Colonic mucosa (tissue), 4 donors: ENCODE measurements around the gene AVPR2. TPM values are rescaled to one million over a fixed set of nuclear protein-coding genes. Genes with fewer than 3 reads are reported as not detected.

Experiments
- DNase-seq: peaks from one replicate; pipeline ENCODE4 v3.0.0-alpha.2; 2020
- H3K27ac ChIP-seq: fragments of 200-600 bp; one replicate; pipeline ENCODE4 v1.8.0; 2021
- H3K27me3 ChIP-seq: fragments of 200-600 bp; one replicate; pipeline ENCODE4 v1.8.0; 2021
- H3K36me3 ChIP-seq: fragments of 200-600 bp; one replicate; pipeline ENCODE4 v1.8.0; 2021
- H3K4me1 ChIP-seq: fragments of 200-600 bp; one replicate; pipeline ENCODE4 v1.8.0; 2021; ENCODE audit warnings: mild to moderate bottlenecking
- H3K4me3 ChIP-seq: fragments of 200-600 bp; one replicate; pipeline ENCODE4 v1.8.0; 2021
- H3K9ac ChIP-seq, 2 donors: one replicate each; pipeline ENCODE4 v1.7.0; 2013; ENCODE audit warnings: control low read depth in 2 of 2, low read depth in 2 of 2, low read length in 2 of 2
- H3K9me3 ChIP-seq: fragments of 200-600 bp; one replicate; pipeline ENCODE4 v1.8.0; 2021
- CTCF ChIP-seq: fragments of 200-600 bp; IDR thresholded peaks from one replicate; pipeline ENCODE4 v1.8.0; 2022; ENCODE audit warnings: antibody characterized with exemption, mild to moderate bottlenecking
- intact Hi-C: fragments of 100-400 bp; cut with DNase I; formaldehyde crosslinking; loops from one replicate; pipeline ENCODE4 v1.14.1; 2022
- total RNA-seq, 2 donors: library from RNA; stranded (reverse); fragmentation: NEBNext Ultra II Directional in 1 of 2; extraction: Animal tissue kit (Norgen Biotek cat#: 25700) in 1 of 2; gene quantifications; one replicate each; pipeline ENCODE4 v1.2.1, GENCODE V29; 2021
- donor health status: healthy.
- donor health status: DM: no; HTN: no; CAD: no.
- donor health status: DM: no; HTN: no; CAD: no.

AVPR2 gene
- total RNA-seq, 2 donors from 2014 or later, result 0.24 TPM; not detected in 1

DNA sequence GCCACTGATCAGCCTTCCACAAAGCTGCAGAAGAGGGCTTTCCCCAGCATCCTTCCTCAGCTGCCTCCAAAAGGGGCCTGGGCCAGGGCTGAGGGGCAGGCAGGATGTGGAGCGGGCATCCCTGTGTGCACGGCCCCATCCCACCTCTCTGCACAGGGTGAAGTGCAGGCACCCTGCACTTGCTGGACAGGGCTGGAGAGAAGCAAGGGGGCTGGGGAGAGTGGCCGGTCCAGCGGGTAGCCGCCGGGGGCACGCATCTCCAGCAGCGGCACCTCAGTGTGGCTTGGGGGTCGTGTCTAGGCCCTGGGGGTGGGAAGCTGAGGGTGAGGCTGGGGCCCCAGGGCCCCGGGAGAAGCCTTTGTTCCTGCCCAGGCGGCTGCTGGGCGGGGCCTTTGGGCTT lies 3.0 kb downstream of the AVPR2 start:
- no peaks in the 10 kb centered on the region for H3K36me3 ChIP-seq
- H3K4me1 ChIP-seq, result no peaks in the 10 kb centered on the region
- intact Hi-C loops, result no loop called here
- no peak for TF ChIP-seq CTCF
- H3K27me3 ChIP-seq, result no peaks in the 10 kb centered on the region
- no peak overlapping the region for H3K4me3 ChIP-seq
- no peak overlapping the region for H3K9ac ChIP-seq
- H3K27ac ChIP-seq, result no peak overlapping the region
- no peak for DNase-seq
- no peaks in the 10 kb centered on the region for H3K9me3 ChIP-seq

GRCh38 chrX:153908219-153908860 lies 3.9 kb downstream of the AVPR2 start:
- Histone ChIP-seq H3K9me3 (no peaks in the 10 kb centered on the region), H3K4me3 (no peak overlapping the region), H3K4me1 (no peaks in the 10 kb centered on the region), H3K27ac (no peak overlapping the region), H3K9ac (no peak overlapping the region), H3K36me3 (no peaks in the 10 kb centered on the region), H3K27me3 (no peaks in the 10 kb centered on the region)
- DNase-seq, result no peak
- intact Hi-C loops, result no loop called here
- no peak for TF ChIP-seq CTCF

DNA sequence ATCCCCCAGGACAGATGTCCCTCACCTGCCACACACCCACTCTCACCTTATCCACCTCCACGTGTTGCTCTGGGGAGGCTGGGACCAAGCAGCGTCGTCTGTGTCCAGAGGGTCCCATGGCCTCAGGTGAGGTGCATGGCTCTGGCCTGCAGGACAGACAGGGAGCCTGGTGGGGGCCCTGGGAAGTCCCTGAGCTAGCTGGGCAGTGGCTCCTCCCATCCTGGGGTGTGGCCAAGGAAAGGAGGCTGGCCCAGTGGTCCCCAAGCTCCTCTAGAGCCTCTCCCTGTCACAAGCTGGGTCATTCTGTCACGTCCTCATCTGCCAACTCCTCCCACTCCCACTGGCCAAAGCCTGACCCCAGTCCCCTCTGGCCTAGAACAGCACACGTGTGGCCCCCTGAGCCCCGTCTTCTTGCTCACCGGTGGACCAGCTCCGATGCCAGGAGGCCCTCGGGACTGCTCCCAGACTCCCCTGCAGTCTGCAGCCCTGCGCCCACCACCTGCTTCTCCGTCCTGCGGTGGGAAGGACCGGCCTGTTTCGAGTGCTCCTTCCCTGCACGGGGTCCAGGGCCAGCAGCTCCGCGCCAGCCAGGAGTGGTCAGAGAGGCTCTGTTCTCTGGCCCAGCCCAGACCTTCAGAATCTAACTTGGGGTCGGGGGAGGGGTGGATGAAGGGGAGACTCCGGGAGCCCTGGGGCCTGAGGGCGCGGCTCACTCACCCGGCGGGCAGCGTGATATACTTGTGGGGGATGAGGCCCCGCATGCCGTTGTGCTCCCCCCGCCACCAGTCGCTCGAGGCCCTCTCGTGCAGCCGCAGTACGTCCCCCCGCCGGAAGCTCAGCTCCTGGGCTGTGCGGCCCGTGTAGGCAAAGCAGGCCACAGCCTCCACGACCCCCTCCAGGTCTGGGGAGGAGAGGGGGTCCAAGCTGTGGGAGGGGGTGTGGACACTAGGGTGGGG lies 4.8 kb downstream of the AVPR2 start:
- intact Hi-C loops, result no loop called here

DNA sequence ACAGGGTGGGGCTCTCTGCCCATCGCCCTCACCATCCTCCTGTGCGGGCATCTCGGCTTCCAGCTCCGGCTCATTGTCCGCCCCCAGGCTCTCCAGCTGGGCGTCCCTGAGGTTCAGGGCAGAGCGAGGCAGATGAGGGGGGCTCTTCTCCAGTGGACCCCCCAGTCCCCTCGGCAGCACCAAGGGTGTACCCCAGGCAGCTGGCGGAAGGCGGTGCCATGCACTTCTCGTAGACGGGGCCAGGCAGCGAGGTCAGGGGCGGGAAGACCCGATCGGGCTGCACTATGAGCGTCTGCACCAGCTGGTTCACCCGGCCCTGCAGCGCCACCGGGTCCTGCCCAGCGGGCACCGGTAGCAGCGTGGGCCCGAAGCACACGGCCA lies 5.5 kb downstream of the AVPR2 start:
- TF ChIP-seq CTCF, result no peak
- no peak overlapping the region for H3K9ac ChIP-seq
- no peaks in the 10 kb centered on the region for H3K36me3 ChIP-seq
- no peak overlapping the region for H3K27ac ChIP-seq
- no peak overlapping the region for H3K4me3 ChIP-seq
- H3K27me3 ChIP-seq, result no peaks in the 10 kb centered on the region
- H3K9me3 ChIP-seq, result no peaks in the 10 kb centered on the region
- no peaks in the 10 kb centered on the region for H3K4me1 ChIP-seq
- no peak for DNase-seq
- intact Hi-C loops, result no loop called here

More for the DNA sequence above, 4.8 kb downstream of the AVPR2 start:
- Histone ChIP-seq H3K4me3 (no peak overlapping the region), H3K36me3 (no peaks in the 10 kb centered on the region), H3K9ac (no peak overlapping the region), H3K27ac (no peak overlapping the region), H3K27me3 (no peaks in the 10 kb centered on the region), H3K4me1 (no peaks in the 10 kb centered on the region), H3K9me3 (no peaks in the 10 kb centered on the region)
- TF ChIP-seq CTCF, result no peak
- DNase-seq, result no peak

DNA sequence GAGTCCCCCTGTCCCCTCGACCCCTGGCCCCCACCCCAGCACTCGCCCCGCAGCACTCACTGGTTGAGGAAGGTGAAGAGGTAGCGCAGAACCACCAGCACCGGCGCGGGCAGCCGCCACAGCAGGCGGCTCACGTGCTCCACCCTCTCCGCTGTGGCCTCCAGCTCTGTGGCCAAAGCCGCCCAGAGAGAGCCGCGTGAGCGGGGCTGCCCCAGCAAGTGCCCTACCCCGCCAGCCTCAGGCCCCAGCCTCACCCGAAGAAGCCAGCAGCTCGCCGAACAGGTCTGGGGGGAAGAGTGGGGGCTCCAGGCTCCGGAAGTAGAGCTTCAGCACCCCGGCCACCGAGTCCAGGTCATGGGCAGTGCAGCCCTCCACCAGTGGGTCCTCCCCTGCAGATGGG lies 6.0 kb downstream of the AVPR2 start:
- intact Hi-C loops, result no loop called here
- no peak for TF ChIP-seq CTCF

More for the DNA sequence above, 6.0 kb downstream of the AVPR2 start:
- Histone ChIP-seq H3K4me3 (no peak overlapping the region), H3K9ac (no peak overlapping the region), H3K27ac (no peak overlapping the region), H3K27me3 (no peaks in the 10 kb centered on the region), H3K9me3 (no peaks in the 10 kb centered on the region), H3K4me1 (no peaks in the 10 kb centered on the region), H3K36me3 (no peaks in the 10 kb centered on the region)
- DNase-seq, result no peak
